ENCODE measurements around the gene EDC3. TPM values are rescaled to one million over a fixed set of nuclear protein-coding genes. Genes with fewer than 3 reads are reported as not detected.

Gene EDC3
- total RNA-seq, 2 experiments from 2014 or later: 11.0 to 11.1 TPM

DNA sequence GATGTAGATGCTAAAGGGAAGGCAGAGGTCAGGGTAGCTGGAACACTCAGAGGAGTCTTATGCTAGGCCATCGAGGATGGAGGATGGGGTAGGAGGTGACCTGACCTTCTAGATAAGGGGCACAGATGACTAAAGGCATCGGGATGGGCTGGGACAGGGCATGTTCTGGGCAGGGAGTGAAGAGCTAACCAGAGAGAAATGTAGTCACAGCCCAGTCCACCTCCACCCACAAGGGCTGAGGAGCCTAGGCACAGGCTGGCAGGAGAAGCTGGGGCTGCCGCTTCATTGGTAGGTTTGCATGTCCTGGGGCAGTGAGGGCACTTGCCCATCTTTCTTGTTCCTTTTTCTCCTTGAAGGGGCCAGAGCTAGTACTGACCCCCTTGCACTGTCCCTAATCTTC lies 67.6 kb downstream of the EDC3 start:
- H3K36me3 Mint-ChIP-seq (ENCODE audit: low read depth): peaks cover 95% of the 10 kb centered on the region
- DNase-seq: no peak
- POLR2A ChIA-PET: no interaction called here

GRCh38 chr15:74627766-74628165 lies 68.1 kb downstream of the EDC3 start:
- H3K4me1 ChIP-seq (ENCODE audit: insufficient read depth, low read length): peaks cover 12% of the 10 kb centered on the region
- ATAC-seq (ENCODE audit: poor library complexity) (no peak), DNase-seq (no peak)
- H3K4me3 Mint-ChIP-seq: no peak overlapping the region
- no peaks in the 10 kb centered on the region for H3K4me1 Mint-ChIP-seq (ENCODE audit: low read depth)
- ChIA-PET CTCF (interaction anchor here (1.5 kb wide), 1 partner anchor 143 kb away, joined by 5 read pairs; no protein-coding TSS in a partner anchor), POLR2A (interaction anchor here (0.7 kb wide), 1 partner anchor 12 kb away, joined by 4 read pairs; the partner anchor contains the start of gene CLK3)
- peaks cover 95% of the 10 kb centered on the region for H3K36me3 Mint-ChIP-seq (ENCODE audit: low read depth)
- H3K9me3 Mint-ChIP-seq: no peaks in the 10 kb centered on the region
- H3K27ac ChIP-seq (ENCODE audit: low read depth in 1 of 2, low read length in 2 of 2): no peak overlapping the region
- no peak overlapping the region for H3K27ac Mint-ChIP-seq
- no peak overlapping the region for H3K4me3 ChIP-seq (ENCODE audit: low read length)
- TF ChIP-seq, protein P1, sequence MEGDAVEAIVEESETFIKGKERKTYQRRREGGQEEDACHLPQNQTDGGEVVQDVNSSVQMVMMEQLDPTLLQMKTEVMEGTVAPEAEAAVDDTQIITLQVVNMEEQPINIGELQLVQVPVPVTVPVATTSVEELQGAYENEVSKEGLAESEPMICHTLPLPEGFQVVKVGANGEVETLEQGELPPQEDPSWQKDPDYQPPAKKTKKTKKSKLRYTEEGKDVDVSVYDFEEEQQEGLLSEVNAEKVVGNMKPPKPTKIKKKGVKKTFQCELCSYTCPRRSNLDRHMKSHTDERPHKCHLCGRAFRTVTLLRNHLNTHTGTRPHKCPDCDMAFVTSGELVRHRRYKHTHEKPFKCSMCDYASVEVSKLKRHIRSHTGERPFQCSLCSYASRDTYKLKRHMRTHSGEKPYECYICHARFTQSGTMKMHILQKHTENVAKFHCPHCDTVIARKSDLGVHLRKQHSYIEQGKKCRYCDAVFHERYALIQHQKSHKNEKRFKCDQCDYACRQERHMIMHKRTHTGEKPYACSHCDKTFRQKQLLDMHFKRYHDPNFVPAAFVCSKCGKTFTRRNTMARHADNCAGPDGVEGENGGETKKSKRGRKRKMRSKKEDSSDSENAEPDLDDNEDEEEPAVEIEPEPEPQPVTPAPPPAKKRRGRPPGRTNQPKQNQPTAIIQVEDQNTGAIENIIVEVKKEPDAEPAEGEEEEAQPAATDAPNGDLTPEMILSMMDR (IDR thresholded peaks at IDR 0.05): no peak
- no peaks in the 10 kb centered on the region for H3K9me3 ChIP-seq (ENCODE audit: control insufficient read depth in 1 of 2, insufficient read depth in 1 of 2, low read length in 2 of 2)
- H3K27me3 ChIP-seq (ENCODE audit: control insufficient read depth in 1 of 2, insufficient read depth in 2 of 2, low read length in 2 of 2): no peaks in the 10 kb centered on the region
- H3K36me3 ChIP-seq (ENCODE audit: insufficient read depth, low read length): peaks cover 93% of the 10 kb centered on the region
- H3K27me3 Mint-ChIP-seq: no peaks in the 10 kb centered on the region
- intact Hi-C loops (cut with DNase I, micrococcal nuclease): no loop called here

More for the DNA sequence above, 67.6 kb downstream of the EDC3 start:
- Histone ChIP-seq H3K27ac (ENCODE audit: low read depth in 1 of 2, low read length in 2 of 2) (no peak overlapping the region), H3K27me3 (ENCODE audit: control insufficient read depth in 1 of 2, insufficient read depth in 2 of 2, low read length in 2 of 2) (no peaks in the 10 kb centered on the region), H3K4me1 (ENCODE audit: insufficient read depth, low read length) (peaks cover 12% of the 10 kb centered on the region), H3K4me3 (ENCODE audit: low read length) (no peak overlapping the region), H3K9me3 (ENCODE audit: control insufficient read depth in 1 of 2, insufficient read depth in 1 of 2, low read length in 2 of 2) (no peaks in the 10 kb centered on the region), H3K36me3 (ENCODE audit: insufficient read depth, low read length) (peaks cover 93% of the 10 kb centered on the region)
- ATAC-seq (ENCODE audit: poor library complexity): no peak
- Mint-ChIP-seq H3K4me3 (no peak overlapping the region), H3K9me3 (no peaks in the 10 kb centered on the region), H3K27ac (no peak overlapping the region), H3K4me1 (ENCODE audit: low read depth) (no peaks in the 10 kb centered on the region), H3K27me3 (no peaks in the 10 kb centered on the region)
- intact Hi-C loops (cut with DNase I, micrococcal nuclease): no loop called here
- TF ChIP-seq, protein P1 (IDR thresholded peaks at IDR 0.05): no peak
- CTCF ChIA-PET: no interaction called here

DNA sequence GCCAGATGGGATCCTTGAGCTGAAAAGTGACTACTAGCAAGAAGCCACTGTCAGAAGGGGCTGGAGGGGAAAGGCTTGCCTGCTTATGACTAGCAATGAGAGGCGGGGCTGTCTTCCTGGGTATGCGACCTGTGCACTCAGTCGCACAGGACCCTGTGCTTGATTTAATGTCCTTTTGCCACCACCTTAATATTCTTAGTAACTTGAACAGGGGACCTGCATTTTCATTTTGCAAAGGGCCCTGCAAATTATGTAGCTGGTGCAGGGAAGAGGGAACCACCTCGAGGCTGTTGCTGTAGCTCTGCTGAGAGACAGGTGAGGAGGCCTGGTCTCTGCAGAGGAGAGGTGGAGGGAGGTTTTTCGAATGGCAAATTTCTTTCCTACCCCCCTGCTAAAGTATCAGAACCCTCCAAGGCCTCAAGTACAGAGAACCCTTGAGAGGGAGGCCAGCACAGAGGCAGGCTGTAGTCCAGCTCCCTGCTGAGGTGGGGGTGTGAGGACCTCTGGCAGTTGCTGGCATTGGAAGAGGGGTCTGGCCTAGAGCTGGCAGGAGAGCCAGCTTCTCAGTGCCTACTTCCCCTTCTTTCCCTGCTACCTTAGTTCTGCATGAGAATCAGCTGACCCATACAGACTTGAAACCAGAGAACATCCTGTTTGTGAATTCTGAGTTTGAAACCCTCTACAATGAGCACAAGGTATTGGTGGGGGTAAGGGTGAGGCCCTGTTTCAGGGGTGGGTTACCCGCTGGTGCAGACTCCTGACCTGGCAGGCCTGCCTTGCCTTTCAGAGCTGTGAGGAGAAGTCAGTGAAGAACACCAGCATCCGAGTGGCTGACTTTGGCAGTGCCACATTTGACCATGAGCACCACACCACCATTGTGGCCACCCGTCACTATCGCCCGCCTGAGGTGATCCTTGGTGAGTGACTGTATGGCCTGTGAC lies 68.8 kb downstream of the EDC3 start:
- Histone ChIP-seq H3K36me3 (ENCODE audit: insufficient read depth, low read length) (peaks cover 93% of the 10 kb centered on the region), H3K27ac (ENCODE audit: low read depth in 1 of 2, low read length in 2 of 2) (peak overlapping the region in 1 of 2 donors; percentile 7), H3K9me3 (ENCODE audit: control insufficient read depth in 1 of 2, insufficient read depth in 1 of 2, low read length in 2 of 2) (no peaks in the 10 kb centered on the region), H3K27me3 (ENCODE audit: control insufficient read depth in 1 of 2, insufficient read depth in 2 of 2, low read length in 2 of 2) (no peaks in the 10 kb centered on the region), H3K4me3 (ENCODE audit: low read length) (no peak overlapping the region), H3K4me1 (ENCODE audit: insufficient read depth, low read length) (peaks cover 10% of the 10 kb centered on the region)
- ChIA-PET POLR2A (interaction anchor here (0.7 to 0.9 kb wide), 2 partner anchors 9 to 11 kb away, joined by 3 to 4 read pairs; partner anchors contain the start of gene CLK3), CTCF (interaction anchor here (1.5 kb wide), 1 partner anchor 144 kb away, joined by 5 read pairs; no protein-coding TSS in a partner anchor)
- H3K36me3 Mint-ChIP-seq (ENCODE audit: low read depth): peaks cover 95% of the 10 kb centered on the region
- H3K27ac Mint-ChIP-seq: no peak overlapping the region
- ATAC-seq (ENCODE audit: poor library complexity) (no peak), DNase-seq (no peak)
- H3K4me1 Mint-ChIP-seq (ENCODE audit: low read depth): no peaks in the 10 kb centered on the region
- TF ChIP-seq, protein P1 (IDR thresholded peaks at IDR 0.05): no peak
- no peaks in the 10 kb centered on the region for H3K9me3 Mint-ChIP-seq
- H3K27me3 Mint-ChIP-seq: no peaks in the 10 kb centered on the region
- H3K4me3 Mint-ChIP-seq: no peak overlapping the region
- intact Hi-C loops (cut with DNase I, micrococcal nuclease): no loop called here
